ENCODE data around the gene TMEM178A.

DNA sequence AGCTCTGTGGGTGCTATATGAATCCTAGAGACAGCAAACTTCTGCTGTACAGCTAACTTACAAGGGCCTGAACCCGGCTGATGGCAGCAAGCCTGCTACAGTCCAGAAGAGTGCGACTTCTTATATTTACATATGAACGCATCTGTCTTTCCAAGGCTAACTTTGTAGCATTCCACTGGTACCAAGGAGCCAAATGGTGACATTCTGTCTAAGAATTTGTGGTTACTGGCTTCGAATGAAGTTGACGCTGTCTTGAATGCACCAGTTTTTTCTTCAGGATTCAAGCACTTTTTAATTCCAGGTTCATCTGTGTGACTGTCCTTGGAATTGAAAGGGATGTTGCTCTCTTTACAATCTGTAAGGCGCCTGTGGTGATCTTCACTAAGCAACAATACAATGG is 70.9 kb downstream of the TMEM178A start:
- TF ChIP-seq, protein P1, sequence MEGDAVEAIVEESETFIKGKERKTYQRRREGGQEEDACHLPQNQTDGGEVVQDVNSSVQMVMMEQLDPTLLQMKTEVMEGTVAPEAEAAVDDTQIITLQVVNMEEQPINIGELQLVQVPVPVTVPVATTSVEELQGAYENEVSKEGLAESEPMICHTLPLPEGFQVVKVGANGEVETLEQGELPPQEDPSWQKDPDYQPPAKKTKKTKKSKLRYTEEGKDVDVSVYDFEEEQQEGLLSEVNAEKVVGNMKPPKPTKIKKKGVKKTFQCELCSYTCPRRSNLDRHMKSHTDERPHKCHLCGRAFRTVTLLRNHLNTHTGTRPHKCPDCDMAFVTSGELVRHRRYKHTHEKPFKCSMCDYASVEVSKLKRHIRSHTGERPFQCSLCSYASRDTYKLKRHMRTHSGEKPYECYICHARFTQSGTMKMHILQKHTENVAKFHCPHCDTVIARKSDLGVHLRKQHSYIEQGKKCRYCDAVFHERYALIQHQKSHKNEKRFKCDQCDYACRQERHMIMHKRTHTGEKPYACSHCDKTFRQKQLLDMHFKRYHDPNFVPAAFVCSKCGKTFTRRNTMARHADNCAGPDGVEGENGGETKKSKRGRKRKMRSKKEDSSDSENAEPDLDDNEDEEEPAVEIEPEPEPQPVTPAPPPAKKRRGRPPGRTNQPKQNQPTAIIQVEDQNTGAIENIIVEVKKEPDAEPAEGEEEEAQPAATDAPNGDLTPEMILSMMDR (IDR thresholded peaks at IDR 0.05; ENCODE audit: low read depth, low read length, poor library complexity, severe bottlenecking) = no peak
- no peak for TF ChIP-seq EZH2phosphoT487 (IDR thresholded peaks at IDR 0.05; ENCODE audit: borderline replicate concordance, low read length)
